HG03280 (cell line): Measurements from ENCODE around the gene SMG1.
A peak's percentile ranks its signal among the peaks of the same experiment; 100 is the strongest.
"Not testable (repeated sequence)": the region's sequence is repeated elsewhere in the genome, so short reads cannot be mapped to it uniquely, and the experiment has no call there.

Experiments
- ATAC-seq: cut with Tn5 transposase; IDR thresholded peaks from one replicate; pipeline ENCODE4 v1.9.1; 2021; ENCODE audit warnings: mild to moderate bottlenecking, moderate library complexity; ENCODE audit not compliant: unreplicated experiment

SMG1 gene

DNA sequence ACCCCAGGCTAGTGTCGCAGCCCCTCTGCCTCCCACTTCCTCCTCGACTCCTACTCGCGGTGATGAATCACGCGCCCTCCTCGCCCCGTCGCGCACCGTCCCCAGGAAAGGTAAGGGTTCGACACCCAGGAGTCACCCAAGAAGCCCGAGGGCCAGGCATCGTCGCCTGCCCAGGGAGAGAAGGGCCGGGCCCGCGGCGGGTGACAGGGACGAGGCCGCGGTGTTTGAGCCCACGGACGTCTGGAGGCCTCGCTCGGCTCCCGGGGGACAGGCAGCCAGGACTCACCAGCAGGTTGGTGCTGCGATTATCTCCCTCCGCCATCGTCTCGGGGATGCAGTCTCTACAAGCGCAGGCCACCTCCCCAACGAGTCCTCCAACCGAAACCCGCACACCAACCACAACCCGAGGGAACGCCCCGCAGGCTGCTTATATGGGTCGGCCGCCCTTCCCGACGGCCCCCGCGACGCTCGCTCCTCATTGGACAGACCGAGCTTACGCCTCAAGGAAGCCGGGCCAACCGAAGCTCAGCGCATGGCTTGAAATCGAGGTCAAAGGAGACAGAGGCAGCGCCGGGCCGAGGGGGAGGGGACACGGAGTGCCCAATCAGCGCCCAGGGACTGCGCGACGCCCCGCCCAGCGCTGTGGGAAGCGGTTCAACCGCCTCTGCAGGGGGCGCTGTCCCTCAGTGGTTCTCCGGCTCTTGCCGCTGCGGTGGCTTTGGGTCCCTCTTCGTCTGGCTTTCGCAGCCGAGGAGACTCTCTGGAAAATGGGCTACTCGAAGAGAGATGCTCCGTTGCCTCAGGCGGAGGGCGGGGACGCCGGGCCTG lies 124.8 kb downstream of the SMG1 start, which contains the start of gene ARL6IP1:
ARL6IP1 (minus strand) TSS at position 405 of the 828 bp plus-strand sequence; CDS start at position 322, 83 bp downstream.
- peak; percentile 97 for ATAC-seq

GRCh38 chr16:18800775-18801144 lies 125.4 kb downstream of the SMG1 start:
- no peak for ATAC-seq

DNA sequence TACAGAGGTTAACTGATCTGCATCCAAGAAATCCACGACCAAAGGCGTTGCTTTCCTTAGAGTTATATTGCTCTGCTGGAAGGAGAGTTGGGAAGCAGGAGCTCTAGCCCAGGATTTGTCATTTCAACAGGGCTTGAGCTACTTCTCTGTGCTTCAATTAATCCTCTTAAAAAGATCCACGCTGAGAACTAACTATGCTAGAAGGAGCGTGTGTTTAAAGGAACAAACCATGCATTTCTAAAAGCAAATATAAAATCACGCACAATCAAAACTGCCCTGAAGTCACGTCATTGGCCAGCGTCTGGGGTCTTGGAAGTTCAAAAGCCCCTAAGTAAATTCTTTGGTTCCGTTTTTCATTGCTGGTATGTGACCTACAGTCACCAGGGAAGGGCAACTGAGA lies 125.9 kb downstream of the SMG1 start:
- no peak for ATAC-seq

DNA sequence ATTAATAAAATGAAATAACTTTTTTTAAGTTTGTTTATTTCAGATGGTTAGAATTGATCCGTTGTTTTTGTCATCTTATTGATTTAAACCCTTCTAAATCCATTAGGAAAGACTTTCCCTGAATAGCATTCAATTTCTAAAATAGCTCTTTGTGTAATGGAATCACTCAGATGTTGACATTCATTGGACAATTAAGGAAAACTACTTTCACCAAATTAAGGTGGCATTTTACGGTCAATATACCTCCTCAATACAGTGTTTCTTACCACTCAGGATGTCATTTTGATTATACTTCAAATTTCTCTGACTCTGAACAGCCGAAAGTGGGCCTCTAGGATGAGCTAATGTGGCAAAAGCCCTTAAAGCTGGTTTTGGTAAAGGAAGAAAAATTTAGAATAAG lies 126.7 kb downstream of the SMG1 start:
- no peak for ATAC-seq

DNA sequence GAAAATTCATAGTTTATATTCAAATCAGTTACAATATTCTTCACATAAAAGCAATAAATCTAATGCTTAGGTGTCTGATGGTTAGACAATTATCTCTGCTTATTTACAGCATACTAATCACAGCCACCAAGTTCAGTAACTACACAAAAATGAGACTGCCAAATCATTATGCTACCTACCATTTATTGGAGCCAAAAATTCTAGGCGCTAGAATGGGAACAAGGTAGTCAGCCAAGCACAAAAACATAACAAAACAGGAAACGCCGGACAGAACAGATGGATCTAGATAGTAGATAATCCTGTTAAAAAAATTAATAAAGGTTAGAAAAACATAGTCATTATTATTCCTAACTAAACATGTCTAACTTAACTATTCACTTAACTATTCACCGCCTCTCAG lies 128.5 kb downstream of the SMG1 start:
- no peak for ATAC-seq

GRCh38 chr16:18796377-18796776 lies 129.8 kb downstream of the SMG1 start:
- no peak for ATAC-seq

- ATAC-seq: no peak
Measured at GRCh38 chr16:18792836-18793433, 133.3 kb downstream of the SMG1 start.

DNA sequence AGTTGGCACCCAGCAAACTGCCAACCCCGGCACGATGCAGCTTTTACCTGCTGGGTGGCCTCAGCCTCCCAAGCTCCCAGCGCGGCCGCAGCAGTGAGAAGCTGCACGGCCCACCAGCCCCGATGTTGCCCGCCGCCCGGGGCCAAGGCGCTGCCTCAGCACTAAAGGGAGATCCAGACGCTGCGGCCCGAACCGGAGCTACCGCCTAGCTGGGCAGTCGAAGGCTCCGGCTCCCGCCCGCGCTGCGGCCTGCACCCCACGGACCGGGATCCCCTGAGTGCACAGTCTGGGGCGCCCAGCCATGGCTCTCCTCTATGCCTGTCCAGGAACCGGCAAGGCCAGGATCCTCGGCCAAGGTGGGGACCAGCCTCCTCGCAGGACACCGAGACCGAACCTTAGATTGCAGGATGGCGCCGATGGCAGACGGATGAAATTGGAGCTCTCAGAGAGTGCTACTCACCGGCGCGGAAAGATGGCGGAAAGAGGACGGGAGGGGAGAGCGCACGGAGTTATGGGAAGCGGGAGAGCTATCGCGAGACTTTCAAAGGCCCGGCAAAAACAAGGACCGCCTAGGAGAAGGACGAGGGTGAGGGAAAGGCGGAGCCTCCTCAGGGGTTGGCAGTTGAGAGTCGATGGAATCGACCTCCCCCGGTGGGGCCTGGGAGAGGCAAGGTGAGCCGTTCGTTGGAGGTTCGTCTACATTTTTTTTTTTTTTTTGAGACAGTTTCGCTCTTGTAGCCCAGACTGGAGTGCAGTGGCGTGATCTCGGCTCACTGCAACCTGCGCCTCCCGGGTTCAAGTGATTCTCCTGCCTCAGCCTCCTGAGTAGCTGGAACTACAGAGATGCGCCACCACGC lies 136.1 kb downstream of the SMG1 start, which contains the start of gene RPS15A:
RPS15A (minus strand) TSS at position 485 of the 857 bp plus-strand sequence. CDS start 1,221 bp downstream, outside the sequence.
- peak; percentile 87 for ATAC-seq

DNA sequence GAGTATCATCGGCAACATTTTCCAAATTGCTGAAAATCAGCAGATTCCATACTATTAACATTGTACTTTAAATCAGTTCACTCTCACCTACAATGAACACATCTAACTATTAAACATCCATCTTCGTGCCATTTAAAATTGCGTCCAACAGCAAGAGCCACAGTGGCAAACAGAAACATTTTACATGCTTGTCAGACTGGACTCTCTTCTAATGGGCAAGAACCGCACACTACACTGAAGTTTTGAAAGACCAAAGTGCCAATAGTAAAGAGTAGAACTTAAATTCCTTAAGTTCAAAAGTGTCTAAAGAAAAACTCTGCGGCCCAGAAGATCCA lies 136.7 kb downstream of the SMG1 start:
- no peak for ATAC-seq

DNA sequence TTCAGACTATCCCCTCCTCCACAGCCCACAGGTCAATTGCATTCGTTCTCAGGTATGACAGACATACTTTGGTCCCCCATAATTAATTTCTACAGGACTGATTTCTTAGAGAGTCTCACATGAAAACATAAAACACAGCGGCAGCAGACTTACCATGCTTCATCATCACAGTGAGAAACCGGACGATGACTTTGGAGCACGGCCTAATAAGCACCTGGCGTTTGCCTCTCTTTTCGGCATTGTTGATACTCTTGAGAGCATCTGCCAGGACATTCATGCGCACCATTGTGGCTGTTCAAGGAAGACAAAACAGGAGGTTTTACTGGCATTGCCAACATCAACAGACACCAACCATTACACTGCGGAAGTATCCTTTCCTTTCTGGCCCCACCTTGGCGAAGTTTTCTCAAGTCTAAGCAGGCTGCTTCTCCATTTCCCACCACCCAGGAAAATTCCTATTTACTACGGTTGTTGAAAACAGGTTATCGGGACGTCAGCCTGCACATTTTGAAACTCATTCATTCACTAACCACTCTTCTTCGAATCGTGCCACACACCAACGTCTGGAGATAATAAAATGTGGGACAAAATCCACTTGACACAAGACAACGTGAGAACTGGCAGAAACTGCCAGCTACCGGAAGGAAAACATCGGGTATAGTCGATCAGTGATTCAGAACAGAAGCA lies 137.2 kb downstream of the SMG1 start:
- no peak for ATAC-seq

- no peak for ATAC-seq
Measured at GRCh38 chr16:18784917-18785623, 141.1 kb downstream of the SMG1 start.

- ATAC-seq: no peak
Measured at GRCh38 chr16:18783430-18784341, 142.5 kb downstream of the SMG1 start.

DNA sequence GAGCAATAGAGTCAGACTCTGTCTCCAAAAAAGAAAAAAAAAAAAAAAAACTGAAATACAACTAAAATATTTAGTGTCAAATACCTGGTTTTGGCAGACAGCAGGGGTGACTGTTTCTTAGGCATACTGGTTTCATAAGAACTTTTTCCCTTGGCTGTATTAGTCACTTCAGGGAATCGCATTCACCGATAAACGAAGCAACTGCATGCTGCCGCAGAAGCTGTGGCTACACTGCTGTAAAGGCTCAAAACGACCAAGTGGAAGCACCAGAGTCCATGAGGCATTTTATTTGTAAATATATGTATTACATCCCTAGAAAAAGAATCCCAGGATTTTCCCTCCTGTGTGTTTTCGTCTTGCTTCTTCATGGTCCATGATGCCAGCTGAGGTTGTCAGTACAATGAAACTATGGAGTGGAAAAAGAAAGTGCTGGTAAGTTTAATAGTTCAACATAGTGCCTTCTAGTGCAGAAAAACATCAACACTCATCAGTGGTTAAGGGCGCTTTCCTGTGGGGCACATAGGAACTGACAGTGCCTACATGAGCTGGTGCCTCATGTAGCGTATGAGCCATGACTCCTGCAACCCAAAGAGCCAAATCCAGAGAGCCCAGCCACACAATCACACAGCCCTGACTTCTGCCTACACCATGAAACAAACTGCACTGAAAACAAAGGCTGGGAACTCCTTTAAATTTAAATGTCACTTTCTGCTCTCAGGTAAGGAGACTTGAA lies 143.3 kb downstream of the SMG1 start:
- no peak for ATAC-seq

DNA sequence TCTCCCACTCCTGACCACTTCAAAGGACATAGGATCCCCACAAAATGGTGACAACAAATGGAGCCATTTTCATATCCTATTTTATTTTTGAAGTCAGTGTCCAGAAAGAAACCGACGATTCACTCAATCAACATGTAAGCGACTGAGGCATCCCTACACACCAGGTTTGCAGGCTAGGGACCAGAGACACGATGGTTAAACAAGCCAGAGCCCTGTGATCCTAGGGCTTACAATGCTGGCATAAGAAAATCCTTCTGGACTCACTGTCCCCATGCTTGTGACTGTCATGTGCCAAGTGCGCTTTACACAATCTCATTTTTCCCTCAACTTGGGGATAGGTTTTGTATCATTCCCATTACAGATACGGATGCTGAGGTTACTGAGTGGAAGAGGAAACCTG lies 145.0 kb downstream of the SMG1 start:
- ATAC-seq: not testable (repeated sequence)

GRCh38 chr16:18780460-18781026 lies 145.7 kb downstream of the SMG1 start:
- not testable (repeated sequence) for ATAC-seq

DNA sequence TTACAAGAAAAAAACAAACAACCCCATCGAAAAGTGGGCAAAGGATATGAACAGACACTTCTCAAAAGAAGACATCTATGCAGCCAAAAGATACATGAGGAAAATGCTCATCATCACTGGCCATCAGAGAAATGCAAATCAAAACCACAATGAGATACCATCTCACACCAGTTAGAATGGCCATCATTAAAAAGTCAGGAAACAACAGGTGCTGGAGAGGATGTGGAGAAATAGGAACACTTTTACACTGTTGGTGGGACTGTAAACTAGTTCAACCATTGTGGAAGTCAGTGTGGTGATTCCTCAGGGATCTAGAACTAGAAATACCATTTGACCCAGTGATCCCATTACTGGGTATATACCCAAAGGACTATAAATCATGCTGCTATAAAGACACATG lies 148.5 kb downstream of the SMG1 start:
- ATAC-seq: not testable (repeated sequence)

DNA sequence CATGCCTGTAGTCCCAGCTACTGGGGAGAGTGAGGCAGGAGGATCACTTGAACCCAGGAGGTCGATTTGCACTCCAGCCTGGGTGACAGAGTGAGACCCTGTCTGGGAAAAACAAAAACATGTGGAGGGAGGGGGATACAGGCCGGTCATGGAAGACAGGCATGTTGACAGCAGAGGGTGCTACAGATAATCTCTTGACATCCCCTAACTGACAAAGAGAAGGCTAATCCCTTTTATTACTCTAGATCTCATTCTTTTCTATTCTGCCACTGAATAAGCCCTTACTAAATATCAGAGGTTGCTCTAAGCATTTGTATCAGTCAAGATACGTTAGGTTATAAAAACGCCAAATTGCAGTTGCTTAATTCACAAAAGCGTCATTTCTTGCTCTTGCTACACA lies 149.9 kb downstream of the SMG1 start:
- ATAC-seq: not testable (repeated sequence)

DNA sequence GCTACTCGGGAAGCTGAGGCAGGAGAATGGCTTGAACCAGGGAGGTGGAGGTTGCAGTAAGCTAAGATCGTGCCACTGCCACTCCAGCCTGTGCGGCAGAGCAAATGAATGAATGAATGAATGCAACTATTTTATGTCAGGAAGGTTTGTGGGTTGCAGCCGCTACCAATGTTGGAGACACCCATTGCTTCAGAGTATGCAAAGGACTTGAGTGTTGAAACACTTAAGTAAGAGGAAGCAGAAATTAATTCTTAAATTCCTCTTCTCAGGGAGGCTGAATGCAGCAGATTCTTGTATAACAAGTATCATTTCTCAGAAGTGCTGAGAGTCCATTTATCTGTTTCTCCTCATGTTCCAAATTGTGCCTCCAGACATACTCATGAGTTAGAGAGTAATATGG lies 151.6 kb downstream of the SMG1 start:
- ATAC-seq: not testable (repeated sequence)
